Activated CD4-positive, alpha-beta T cell treated with anti-CD3 and anti-CD28 coated beads for 1 hour (primary cell): ENCODE measurements around the gene OPN1MW.
"Not testable (repeated sequence)": the region's sequence is repeated elsewhere in the genome, so short reads cannot be mapped to it uniquely, and the experiment has no call there.

Experiments used
- DNase-seq: peaks from one replicate; pipeline ENCODE4 v3.0.0-alpha.2; 2020

OPN1MW gene

GRCh38 chrX:154182296-154182695 is at the start of gene OPN1MW:
Gene OPN1MW (plus strand): TSS chrX:154182596. CDS start chrX:154182678, 82 bp downstream.
- DNase-seq, result not testable (repeated sequence)

DNA sequence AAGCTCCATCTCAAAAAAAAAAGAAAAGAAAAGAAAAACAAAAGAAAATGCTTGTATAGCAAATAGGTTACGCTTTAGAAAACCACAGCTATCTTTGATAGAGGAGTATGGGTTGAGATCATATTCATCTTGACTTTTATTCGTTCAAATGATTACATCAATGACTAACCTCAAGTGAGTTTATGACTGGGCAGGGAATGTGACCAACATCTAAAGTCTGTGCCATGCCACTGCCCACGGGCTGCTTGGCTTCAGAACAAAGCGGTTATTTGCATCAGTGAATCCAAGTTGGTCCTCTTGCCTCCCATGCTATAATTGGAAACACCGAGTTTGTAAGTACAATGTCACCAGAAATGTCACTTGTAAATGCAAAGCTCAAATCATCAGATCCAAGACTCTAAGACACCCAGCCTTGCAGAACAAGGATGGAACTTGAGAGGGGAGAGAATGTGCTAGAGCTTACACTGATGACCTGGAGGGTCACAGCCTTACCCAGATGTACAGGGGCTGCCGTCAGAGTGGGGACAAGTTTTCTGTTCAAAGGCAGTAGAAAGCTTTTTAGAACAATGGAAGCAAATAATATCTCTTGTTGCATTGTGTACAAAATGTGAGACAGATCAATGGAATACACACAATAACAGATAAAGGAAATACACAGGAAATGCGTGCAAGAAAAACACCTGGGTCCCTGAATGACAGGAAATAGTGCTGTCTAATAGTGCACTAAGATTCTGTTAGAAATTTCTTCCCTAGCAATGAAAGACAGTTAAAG is 46.8 kb upstream of the OPN1MW start:
- DNase-seq, result no peak

DNA sequence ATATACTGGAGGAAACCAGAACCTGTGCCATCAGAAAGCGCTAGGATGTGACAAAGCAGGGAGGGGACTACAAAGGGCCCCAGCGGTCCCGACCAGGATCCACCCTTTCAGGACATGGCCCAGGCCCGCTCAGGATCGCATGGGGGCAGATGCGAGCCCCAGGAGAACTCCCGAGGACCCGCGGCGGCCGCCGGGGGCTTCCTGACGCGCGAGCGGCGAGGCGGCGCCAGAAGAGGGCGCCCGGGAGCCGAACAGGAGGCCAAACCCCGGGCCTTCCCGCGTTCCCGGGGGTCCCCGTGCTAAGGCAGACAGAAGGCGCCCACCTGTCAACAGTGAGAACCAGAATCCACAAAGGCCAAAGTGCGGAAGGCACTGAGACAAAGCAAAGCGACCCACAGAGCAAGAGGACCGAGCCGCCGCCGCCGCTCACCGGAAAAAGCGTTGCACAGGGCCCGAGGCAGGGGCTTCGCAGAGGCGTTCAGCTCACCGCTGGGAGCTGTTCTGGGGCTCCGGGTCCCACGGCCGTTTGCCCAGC is 45.7 kb upstream of the OPN1MW start:
- peak; percentile 52 for DNase-seq

DNA sequence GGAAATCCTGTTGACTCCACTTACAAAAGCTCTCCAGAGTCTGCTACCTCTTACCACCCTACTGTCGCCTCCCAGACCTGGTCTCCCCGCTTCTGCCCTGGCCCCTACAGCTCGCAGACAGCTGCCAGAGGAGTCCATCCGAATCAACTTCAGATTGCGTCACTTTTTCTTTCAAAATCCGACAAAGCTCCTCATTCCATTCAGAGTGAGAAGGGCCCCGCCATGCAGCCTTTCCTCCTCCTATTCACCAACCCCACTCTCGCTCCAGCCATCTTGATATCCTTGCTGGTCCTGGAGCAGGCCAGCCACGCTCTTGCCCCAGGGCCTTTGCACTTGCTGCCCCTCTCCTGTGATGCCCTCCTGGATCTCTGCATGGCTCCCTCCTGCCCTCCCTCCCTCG is 43.5 kb upstream of the OPN1MW start:
- no peak for DNase-seq

DNA sequence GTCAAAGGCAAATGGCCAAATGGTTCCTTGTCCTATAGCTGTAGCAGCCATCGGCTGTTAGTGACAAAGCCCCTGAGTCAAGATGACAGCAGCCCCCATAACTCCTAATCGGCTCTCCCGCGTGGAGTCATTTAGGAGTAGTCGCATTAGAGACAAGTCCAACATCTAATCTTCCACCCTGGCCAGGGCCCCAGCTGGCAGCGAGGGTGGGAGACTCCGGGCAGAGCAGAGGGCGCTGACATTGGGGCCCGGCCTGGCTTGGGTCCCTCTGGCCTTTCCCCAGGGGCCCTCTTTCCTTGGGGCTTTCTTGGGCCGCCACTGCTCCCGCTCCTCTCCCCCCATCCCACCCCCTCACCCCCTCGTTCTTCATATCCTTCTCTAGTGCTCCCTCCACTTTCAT is 42.2 kb upstream of the OPN1MW start:
- no peak for DNase-seq

DNA sequence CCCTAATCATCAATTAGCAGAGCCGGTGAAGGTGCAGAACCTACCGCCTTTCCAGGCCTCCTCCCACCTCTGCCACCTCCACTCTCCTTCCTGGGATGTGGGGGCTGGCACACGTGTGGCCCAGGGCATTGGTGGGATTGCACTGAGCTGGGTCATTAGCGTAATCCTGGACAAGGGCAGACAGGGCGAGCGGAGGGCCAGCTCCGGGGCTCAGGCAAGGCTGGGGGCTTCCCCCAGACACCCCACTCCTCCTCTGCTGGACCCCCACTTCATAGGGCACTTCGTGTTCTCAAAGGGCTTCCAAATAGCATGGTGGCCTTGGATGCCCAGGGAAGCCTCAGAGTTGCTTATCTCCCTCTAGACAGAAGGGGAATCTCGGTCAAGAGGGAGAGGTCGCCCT is 41.7 kb upstream of the OPN1MW start:
- DNase-seq, result no peak

DNA sequence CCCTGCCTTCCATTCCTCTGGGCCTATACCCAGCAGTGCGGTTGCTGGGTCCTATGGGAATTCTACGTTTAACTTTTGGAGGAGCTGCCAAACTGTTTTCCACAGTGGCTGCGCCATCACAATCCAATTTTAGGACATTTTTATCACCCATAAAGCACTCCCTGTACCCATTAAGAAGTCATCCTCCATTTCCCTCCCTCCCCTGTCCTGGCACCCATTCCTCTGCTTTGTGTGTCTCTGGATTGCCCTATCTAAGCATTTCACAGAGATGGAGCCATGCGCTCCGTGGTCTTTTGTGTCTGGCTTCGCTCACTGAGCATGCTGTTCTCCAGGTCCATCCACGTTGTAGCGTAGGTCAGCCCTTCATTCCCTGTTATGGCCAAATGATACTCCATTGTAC is 40.0 kb upstream of the OPN1MW start:
- DNase-seq, result no peak

- DNase-seq, result no peak
These were observed 39.2 kb upstream of the OPN1MW start for GRCh38 chrX:154142950-154143745.

GRCh38 chrX:154144010-154144409 is 38.4 kb upstream of the OPN1MW start, which contains the start of gene OPN1LW:
Gene OPN1LW (plus strand): TSS chrX:154144243. CDS start chrX:154144284, 41 bp downstream.
- DNase-seq, result not testable (repeated sequence)

DNA sequence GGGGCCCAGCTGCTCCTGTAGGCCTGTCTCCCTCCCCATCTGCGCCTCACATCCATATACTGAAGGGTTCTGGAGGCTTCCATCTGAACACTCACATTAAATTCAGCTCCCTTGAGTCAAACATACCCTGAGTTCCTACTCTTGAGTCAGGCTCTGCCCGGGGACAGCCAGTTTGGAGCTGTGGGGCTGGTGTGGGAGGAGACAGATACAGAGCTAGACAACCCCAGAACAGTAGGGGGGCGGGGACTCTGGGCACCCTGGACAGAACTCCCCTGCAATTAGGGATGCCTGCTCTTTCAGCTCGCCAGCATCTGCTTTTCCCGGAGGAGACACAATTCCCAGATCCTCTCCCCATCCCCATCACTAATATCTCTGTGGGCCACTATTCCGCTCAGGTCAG is 31.4 kb upstream of the OPN1MW start:
- DNase-seq, result not testable (repeated sequence)

GRCh38 chrX:154156221-154156620 is 26.2 kb upstream of the OPN1MW start:
- not testable (repeated sequence) for DNase-seq

DNA sequence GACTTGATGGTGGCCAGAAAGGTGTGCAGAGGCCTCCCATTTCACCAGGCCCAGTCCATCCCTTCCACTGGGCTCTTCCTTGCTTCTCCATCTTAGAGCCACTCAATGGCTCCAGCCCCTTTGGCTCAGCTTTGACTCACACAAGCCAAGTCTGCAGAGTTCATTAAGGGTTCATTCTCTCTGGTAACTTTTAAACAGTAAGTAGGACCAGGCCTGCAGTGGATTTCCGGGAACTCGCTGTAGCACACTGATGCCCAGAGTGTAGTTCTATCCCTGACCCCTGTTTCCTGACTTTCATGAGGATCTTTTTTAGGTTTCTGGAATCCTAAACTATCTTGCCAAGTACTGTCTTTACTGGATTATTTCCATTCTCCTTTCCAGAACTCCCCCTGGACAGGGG is 25.2 kb upstream of the OPN1MW start:
- DNase-seq, result not testable (repeated sequence)

DNA sequence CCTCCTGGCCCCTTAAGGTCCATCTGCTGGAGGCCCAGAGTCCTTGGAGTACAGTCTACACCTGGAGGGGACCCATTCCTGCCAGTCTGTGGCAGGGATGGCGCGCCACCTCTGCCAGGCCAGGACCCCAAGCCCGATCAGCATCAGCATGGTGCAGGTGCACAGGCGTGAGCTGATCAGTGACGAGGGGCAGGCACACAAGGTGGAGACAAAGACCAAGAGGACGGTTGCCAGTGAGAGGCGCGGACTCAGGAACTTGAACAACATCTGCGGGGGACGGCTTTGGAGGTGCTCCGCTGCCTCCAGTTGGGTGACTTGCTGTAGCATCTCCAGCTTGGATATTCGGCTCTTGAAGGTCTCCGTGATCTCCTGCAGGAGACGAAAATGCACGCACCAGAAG is 23.1 kb upstream of the OPN1MW start:
- DNase-seq, result not testable (repeated sequence)

- DNase-seq, result not testable (repeated sequence)
These were observed 17.5 kb upstream of the OPN1MW start for GRCh38 chrX:154164902-154165301.

GRCh38 chrX:154168384-154168783 is 14.0 kb upstream of the OPN1MW start:
- DNase-seq, result not testable (repeated sequence)

- DNase-seq, result not testable (repeated sequence)
These were observed 9.9 kb upstream of the OPN1MW start for GRCh38 chrX:154172535-154172943.

GRCh38 chrX:154174356-154174755 is 8.0 kb upstream of the OPN1MW start:
- DNase-seq, result not testable (repeated sequence)

- not testable (repeated sequence) for DNase-seq
These were observed 1.4 kb downstream of the OPN1MW start for GRCh38 chrX:154183794-154184193.

DNA sequence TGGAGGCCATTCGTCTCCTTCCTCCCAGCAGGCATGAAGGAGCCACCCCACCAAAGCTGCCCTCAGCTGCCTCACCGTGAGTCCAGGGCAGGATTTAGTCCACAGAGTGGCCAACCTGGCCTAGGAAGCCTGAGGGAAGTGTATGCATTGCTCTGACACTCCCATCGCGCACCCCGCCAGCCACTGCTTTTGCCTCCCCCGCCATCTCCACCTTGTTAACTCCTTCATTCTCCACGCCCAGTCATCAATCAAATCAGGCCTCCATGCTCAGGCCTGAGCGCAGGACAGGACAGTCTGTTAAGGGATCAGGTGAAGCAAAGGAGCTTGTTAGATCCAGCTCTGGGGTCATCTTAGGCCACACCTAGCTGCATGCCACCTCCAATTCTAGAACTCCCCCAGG is 10.4 kb downstream of the OPN1MW start:
- DNase-seq, result not testable (repeated sequence)

GRCh38 chrX:154194316-154194715 is 11.9 kb downstream of the OPN1MW start:
- DNase-seq, result not testable (repeated sequence)

- DNase-seq, result not testable (repeated sequence)
These were observed 14.1 kb downstream of the OPN1MW start for GRCh38 chrX:154196466-154196865.

DNA sequence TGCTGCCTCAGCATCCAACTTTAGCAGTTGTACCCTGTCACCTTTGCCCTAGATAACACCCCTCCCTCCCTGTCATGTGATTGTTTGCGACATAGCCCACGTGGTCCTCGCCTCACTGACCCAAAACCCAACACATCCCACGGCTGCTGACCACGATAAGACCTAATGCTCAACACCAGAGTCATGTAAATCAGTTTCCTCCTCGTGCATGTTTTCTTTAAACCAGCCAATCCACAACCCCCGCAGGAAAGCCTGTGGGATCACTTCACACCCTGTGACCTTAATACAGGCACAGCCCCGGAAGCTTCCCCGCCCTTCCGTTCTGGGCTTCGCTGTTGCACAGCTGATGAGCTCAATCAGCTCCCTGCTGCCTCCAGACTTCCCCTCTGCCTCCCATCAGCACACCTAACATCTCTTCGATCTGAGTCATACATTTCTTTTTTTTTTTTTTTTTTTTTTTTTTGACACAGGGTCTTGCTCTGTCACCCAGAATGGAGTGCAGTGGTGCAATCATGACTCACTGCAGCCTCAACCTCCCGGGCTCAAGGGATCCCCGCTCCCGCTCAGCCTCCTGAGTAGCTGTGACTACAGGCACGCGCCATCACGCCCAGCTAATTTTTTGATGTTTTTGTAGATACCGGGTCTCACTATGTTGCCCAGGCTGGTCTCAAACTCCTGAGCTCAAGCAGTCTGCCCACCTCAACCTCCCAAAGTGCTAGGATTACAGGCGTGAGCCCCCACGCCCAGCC is 27.4 kb downstream of the OPN1MW start:
- DNase-seq, result not testable (repeated sequence)

- not testable (repeated sequence) for DNase-seq
These were observed 28.7 kb downstream of the OPN1MW start for GRCh38 chrX:154211057-154211456.
